Parathyroid adenoma (tissue), 2 donors: Measurements from ENCODE around the gene PRXL2C.
A peak's percentile ranks its signal among the peaks of the same experiment; 100 is the strongest.

Experiments used
- H2AFZ ChIP-seq: fragments of 300-600 bp; sonication (generic); one replicate; pipeline ENCODE4 v1.7.0; 2017; ENCODE audit warnings: antibody characterized with exemption, mild to moderate bottlenecking
- H3K27ac ChIP-seq: fragments of 300-600 bp; sonication (generic); one replicate; pipeline ENCODE4 v1.7.0; 2017
- H3K27me3 ChIP-seq: fragments of 300-600 bp; sonication (generic); one replicate; pipeline ENCODE4 v1.7.0; 2017; ENCODE audit warnings: low read length; ENCODE audit not compliant: control insufficient read depth, insufficient read depth
- H3K36me3 ChIP-seq: fragments of 300-600 bp; sonication (generic); one replicate; pipeline ENCODE4 v1.7.0; 2017; ENCODE audit warnings: low read length; ENCODE audit not compliant: control insufficient read depth, insufficient read depth
- H3K4me1 ChIP-seq: fragments of 300-600 bp; sonication (generic); one replicate; pipeline ENCODE4 v1.7.0; 2017; ENCODE audit warnings: control low read depth
- H3K4me2 ChIP-seq: fragments of 300-600 bp; sonication (generic); one replicate; pipeline ENCODE4 v1.7.0; 2017; ENCODE audit warnings: low read length
- H3K4me3 ChIP-seq: fragments of 300-600 bp; sonication (generic); one replicate; pipeline ENCODE4 v1.7.0; 2017; ENCODE audit warnings: low read depth, low read length
- H3K79me2 ChIP-seq: fragments of 300-600 bp; sonication (generic); one replicate; pipeline ENCODE4 v1.7.0; 2017; ENCODE audit warnings: control low read depth
- H3K9ac ChIP-seq: fragments of 300-600 bp; sonication (generic); one replicate; pipeline ENCODE4 v1.7.0; 2017; ENCODE audit warnings: mild to moderate bottlenecking
- H3K9me3 ChIP-seq: fragments of 300-600 bp; sonication (generic); one replicate; pipeline ENCODE4 v1.7.0; 2017; ENCODE audit warnings: low read length; ENCODE audit not compliant: control insufficient read depth
- TF ChIP-seq, protein P1 (sequence below): fragments of 300-600 bp; sonication (generic); IDR thresholded peaks from one replicate; pipeline ENCODE4 v1.7.0; 2017; ENCODE audit warnings: antibody characterized with exemption, mild to moderate bottlenecking
- donor health status: primary hyperparathyroidism.

The PRXL2C gene

DNA sequence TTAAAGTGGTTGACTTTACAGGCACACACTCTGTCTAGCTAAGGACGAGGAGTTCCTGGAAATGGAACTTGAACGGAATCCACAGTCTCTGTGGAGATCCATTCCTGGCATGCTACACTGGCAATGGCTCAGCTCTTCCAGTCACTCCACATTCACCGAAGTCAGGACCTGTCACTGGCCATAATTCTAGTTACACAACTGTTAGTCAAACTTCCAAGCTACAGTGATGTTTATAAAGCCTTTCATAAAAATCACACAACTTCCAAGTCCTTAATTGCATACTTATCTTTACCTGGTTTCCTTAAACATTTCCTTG, 51.2 kb downstream of the PRXL2C start:
- no peak overlapping the region for H2AFZ ChIP-seq
- no peaks in the 10 kb centered on the region for H3K27me3 ChIP-seq
- no peaks in the 10 kb centered on the region for H3K36me3 ChIP-seq
- no peak overlapping the region for H3K4me2 ChIP-seq
- H3K9me3 ChIP-seq = no peaks in the 10 kb centered on the region
- H3K4me3 ChIP-seq = no peak overlapping the region
- H3K79me2 ChIP-seq = no peaks in the 10 kb centered on the region
- H3K9ac ChIP-seq = no peak overlapping the region
- H3K27ac ChIP-seq = peak overlapping the region; percentile 32
- TF ChIP-seq, protein P1, sequence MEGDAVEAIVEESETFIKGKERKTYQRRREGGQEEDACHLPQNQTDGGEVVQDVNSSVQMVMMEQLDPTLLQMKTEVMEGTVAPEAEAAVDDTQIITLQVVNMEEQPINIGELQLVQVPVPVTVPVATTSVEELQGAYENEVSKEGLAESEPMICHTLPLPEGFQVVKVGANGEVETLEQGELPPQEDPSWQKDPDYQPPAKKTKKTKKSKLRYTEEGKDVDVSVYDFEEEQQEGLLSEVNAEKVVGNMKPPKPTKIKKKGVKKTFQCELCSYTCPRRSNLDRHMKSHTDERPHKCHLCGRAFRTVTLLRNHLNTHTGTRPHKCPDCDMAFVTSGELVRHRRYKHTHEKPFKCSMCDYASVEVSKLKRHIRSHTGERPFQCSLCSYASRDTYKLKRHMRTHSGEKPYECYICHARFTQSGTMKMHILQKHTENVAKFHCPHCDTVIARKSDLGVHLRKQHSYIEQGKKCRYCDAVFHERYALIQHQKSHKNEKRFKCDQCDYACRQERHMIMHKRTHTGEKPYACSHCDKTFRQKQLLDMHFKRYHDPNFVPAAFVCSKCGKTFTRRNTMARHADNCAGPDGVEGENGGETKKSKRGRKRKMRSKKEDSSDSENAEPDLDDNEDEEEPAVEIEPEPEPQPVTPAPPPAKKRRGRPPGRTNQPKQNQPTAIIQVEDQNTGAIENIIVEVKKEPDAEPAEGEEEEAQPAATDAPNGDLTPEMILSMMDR = no peak
- no peaks in the 10 kb centered on the region for H3K4me1 ChIP-seq

DNA sequence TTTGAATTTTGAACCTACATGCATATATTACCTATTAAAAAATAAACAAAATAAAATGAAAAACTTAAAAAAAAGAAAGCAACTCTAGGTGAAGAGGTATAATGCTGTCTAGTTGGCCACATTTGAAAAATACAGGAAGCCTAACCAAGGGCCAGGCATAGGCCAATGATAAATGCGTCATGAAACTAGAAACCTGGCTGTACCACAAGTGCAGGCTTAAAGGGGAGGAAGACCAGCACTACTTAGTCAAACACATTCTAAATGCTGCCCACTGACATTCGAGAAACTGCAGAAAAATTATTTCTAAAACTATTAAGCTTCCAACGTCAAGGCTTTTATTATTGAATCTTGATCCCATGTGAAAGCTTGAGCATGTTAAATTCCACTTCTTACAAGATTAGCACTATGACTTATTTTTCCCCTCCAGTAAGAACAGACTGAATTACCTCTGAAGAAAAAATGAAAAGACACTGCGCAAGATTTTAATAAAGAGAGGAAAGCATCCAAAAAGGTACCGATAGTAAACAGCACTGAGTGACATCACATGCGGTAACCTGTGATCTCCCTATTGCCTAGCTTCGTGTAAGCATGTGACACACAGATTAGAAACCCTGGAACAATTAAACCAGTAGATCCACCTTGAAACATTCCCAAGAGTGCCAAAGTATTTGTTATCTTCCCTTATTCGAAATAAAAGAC, 51.7 kb downstream of the PRXL2C start:
- Histone ChIP-seq H3K4me1 (no peaks in the 10 kb centered on the region), H3K27me3 (no peaks in the 10 kb centered on the region), H3K79me2 (no peaks in the 10 kb centered on the region), H3K4me2 (no peak overlapping the region), H3K27ac (peak overlapping the region; percentile 32), H3K9ac (no peak overlapping the region), H3K4me3 (no peak overlapping the region), H3K36me3 (no peaks in the 10 kb centered on the region), H3K9me3 (no peaks in the 10 kb centered on the region), H2AFZ (no peak overlapping the region)
- TF ChIP-seq, protein P1 = no peak

DNA sequence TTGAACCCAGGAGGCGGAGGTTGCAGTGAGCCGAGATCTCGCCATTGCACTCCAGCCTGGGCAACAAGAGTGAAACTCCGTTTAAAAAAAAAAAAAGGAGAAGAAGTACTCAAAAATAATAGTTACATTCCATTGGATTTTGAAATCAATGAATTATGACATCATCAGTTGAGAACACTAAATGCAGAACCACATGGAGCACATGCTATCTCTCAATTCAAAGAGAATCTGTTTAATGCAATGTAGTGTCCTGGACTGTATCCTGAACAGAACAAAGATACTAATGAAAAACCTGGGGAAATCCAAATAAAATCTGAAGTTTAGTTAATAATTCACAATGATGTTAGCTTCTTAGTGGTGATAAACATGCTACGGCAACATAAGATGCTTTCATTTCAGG, 55.8 kb downstream of the PRXL2C start:
- no peaks in the 10 kb centered on the region for H3K36me3 ChIP-seq
- H3K9ac ChIP-seq = no peak overlapping the region
- H3K27me3 ChIP-seq = no peaks in the 10 kb centered on the region
- no peaks in the 10 kb centered on the region for H3K9me3 ChIP-seq
- no peak overlapping the region for H2AFZ ChIP-seq
- H3K27ac ChIP-seq = no peak overlapping the region
- H3K79me2 ChIP-seq = peaks cover 3% of the 10 kb centered on the region
- no peak overlapping the region for H3K4me2 ChIP-seq
- TF ChIP-seq, protein P1 = no peak
- no peak overlapping the region for H3K4me3 ChIP-seq
- H3K4me1 ChIP-seq = no peaks in the 10 kb centered on the region

DNA sequence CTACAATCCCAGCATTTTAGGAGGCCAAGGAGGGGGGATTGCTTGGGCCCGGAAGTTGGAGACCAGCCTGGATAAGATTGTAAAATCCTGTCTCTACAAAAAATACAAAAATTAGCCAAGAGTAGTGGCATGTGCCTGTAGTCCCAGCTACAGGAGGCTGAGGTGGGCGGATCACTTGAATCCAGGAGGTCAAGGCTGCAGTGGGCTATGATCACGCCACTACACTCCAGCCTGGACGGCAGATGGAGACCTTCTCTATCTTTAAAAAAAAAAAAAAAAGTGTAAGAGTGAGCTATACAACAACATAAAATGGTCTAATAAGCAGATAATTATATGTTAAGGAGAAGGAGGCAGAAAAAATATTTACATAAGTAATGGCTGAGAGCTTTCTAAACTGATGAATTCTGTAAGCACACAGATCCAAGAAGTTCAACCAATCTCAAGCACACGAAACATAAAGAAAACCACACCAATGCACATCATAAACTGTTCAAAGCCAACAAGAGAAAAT, 58.5 kb downstream of the PRXL2C start:
- H3K27me3 ChIP-seq = no peaks in the 10 kb centered on the region
- H3K27ac ChIP-seq = no peak overlapping the region

More for the DNA sequence above, 58.5 kb downstream of the PRXL2C start:
- no peaks in the 10 kb centered on the region for H3K9me3 ChIP-seq
- no peak overlapping the region for H3K4me2 ChIP-seq
- H2AFZ ChIP-seq = no peak overlapping the region
- no peaks in the 10 kb centered on the region for H3K36me3 ChIP-seq
- TF ChIP-seq, protein P1 = no peak
- no peaks in the 10 kb centered on the region for H3K4me1 ChIP-seq
- peaks cover 6% of the 10 kb centered on the region for H3K79me2 ChIP-seq
- no peak overlapping the region for H3K9ac ChIP-seq
- no peak overlapping the region for H3K4me3 ChIP-seq
